Measurements from ENCODE around the gene SUN1. TPM values are rescaled to one million over a fixed set of nuclear protein-coding genes. Genes with fewer than 3 reads are reported as not detected.

Gene SUN1
- total RNA-seq, 1 donor from 2014 or later: 183 TPM

- Histone ChIP-seq H3K27ac (replicated peaks) (no peak overlapping the region), H3K4me1 (peaks cover 27% of the 10 kb centered on the region), H3K4me3 (no peak overlapping the region), H3K36me3 (peaks cover 25% of the 10 kb centered on the region), H3K9me3 (replicated peaks) (no peaks in the 10 kb centered on the region), H3K27me3 (ENCODE audit: low read depth) (peaks cover 19% of the 10 kb centered on the region)
- DNase-seq: no peak
- intact Hi-C loops (cut with micrococcal nuclease): no loop called here
- no peak for TF ChIP-seq CTCF (IDR thresholded peaks at IDR 0.05; ENCODE audit: borderline replicate concordance)
Measured at GRCh38 chr7:899806-900205, 67.5 kb downstream of the SUN1 start.

GRCh38 chr7:900331-901040 lies 68.2 kb downstream of the SUN1 start:
- intact Hi-C loops (cut with micrococcal nuclease): no loop called here
- Histone ChIP-seq H3K36me3 (peaks cover 18% of the 10 kb centered on the region), H3K4me3 (no peak overlapping the region), H3K4me1 (peaks cover 27% of the 10 kb centered on the region), H3K27ac (replicated peaks) (no peak overlapping the region), H3K9me3 (replicated peaks) (no peaks in the 10 kb centered on the region), H3K27me3 (ENCODE audit: low read depth) (peaks cover 20% of the 10 kb centered on the region)
- DNase-seq: no peak
- TF ChIP-seq CTCF (IDR thresholded peaks at IDR 0.05; ENCODE audit: borderline replicate concordance): no peak

- Histone ChIP-seq H3K4me1 (peaks cover 27% of the 10 kb centered on the region), H3K27ac (replicated peaks) (no peak overlapping the region), H3K27me3 (ENCODE audit: low read depth) (peaks cover 20% of the 10 kb centered on the region), H3K36me3 (peaks cover 13% of the 10 kb centered on the region), H3K4me3 (no peak overlapping the region), H3K9me3 (replicated peaks) (no peaks in the 10 kb centered on the region)
- TF ChIP-seq CTCF (IDR thresholded peaks at IDR 0.05; ENCODE audit: borderline replicate concordance): no peak
- intact Hi-C loops (cut with micrococcal nuclease): no loop called here
- DNase-seq: no peak
Measured at GRCh38 chr7:901041-901387, 68.7 kb downstream of the SUN1 start.

GRCh38 chr7:901388-902154 lies 69.3 kb downstream of the SUN1 start:
- Histone ChIP-seq H3K36me3 (peaks cover 7% of the 10 kb centered on the region), H3K27ac (replicated peaks) (no peak overlapping the region), H3K9me3 (replicated peaks) (no peaks in the 10 kb centered on the region), H3K27me3 (ENCODE audit: low read depth) (peaks cover 20% of the 10 kb centered on the region), H3K4me3 (no peak overlapping the region), H3K4me1 (peaks cover 27% of the 10 kb centered on the region)
- no peak for TF ChIP-seq CTCF (IDR thresholded peaks at IDR 0.05; ENCODE audit: borderline replicate concordance)
- intact Hi-C loops (cut with micrococcal nuclease): no loop called here
- DNase-seq: peak; percentile 73

GRCh38 chr7:902996-903395 lies 70.7 kb downstream of the SUN1 start:
- Histone ChIP-seq H3K4me1 (peaks cover 16% of the 10 kb centered on the region), H3K36me3 (no peaks in the 10 kb centered on the region), H3K27me3 (ENCODE audit: low read depth) (peaks cover 20% of the 10 kb centered on the region), H3K27ac (replicated peaks) (no peak overlapping the region), H3K9me3 (replicated peaks) (no peaks in the 10 kb centered on the region), H3K4me3 (no peak overlapping the region)
- no peak for DNase-seq
- no peak for TF ChIP-seq CTCF (IDR thresholded peaks at IDR 0.05; ENCODE audit: borderline replicate concordance)
- intact Hi-C loops (cut with micrococcal nuclease): no loop called here
